ENCODE measurements around the gene MAPK11.
A peak's percentile ranks its signal among the peaks of the same experiment; 100 is the strongest.

The MAPK11 gene

DNA sequence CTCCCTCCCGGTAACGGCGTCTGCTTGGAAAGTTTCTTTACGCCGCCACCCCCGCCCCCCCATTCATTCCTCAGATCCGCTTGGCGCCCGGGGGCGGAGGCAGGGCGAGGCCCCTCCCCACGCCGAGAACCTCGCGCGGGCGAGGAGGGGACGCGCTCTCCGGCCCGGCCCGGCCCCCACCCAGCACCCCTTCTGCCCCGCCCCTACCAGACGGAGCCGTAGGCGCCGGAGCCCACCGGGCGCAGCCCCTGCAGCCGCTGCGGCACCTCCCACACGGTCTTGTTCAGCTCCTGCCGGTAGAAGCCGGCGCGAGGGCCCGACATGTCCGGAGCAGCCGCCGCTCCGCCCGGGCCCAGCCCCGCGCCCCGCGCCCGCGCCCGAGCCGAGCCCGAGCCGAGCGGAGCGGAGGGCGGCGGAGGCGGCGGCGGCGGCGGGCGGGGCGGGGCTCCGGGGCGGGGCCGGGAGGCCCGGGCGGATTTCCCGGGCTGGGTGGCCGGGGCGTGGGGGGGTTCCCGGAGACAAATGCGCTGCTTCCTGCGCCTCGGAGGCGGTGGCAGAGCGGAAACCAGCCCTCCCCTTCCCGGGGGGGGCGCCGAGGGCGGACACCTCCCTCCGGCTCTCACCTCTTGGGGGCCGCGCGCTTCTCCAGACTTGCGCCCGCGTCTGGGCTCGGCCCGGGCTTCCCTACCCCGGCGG is at the start of gene MAPK11:
Gene MAPK11, minus strand, starts transcription at position 411 of the 696 bp plus-strand sequence. Its CDS starts 88 bp downstream, at position 323.
- peak; percentile 42 to 78 (median 62) for DNase-seq

DNA sequence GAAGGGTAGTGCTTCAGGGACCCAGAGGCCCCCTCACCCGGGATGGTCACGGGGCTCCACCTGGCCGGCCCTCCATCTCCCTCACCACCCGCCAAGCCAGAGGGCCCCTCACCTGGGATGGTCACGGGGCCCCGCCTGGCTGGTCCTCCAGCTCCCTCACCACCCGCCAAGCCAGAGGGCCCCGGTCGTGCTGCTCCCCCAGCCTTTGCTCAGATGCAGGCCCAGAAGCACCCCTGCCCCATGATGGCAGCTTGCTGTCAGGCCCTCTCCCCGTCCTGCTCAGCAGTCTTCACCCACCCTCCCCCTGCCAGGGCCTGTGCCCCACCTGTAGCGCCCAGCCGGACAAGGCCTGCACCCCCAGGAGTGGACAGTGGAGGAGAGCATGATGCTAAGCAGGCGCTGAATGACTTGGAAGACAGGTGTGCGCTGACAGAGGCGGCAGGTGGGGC is 49.3 kb upstream of the MAPK11 start:
- no peak for DNase-seq

DNA sequence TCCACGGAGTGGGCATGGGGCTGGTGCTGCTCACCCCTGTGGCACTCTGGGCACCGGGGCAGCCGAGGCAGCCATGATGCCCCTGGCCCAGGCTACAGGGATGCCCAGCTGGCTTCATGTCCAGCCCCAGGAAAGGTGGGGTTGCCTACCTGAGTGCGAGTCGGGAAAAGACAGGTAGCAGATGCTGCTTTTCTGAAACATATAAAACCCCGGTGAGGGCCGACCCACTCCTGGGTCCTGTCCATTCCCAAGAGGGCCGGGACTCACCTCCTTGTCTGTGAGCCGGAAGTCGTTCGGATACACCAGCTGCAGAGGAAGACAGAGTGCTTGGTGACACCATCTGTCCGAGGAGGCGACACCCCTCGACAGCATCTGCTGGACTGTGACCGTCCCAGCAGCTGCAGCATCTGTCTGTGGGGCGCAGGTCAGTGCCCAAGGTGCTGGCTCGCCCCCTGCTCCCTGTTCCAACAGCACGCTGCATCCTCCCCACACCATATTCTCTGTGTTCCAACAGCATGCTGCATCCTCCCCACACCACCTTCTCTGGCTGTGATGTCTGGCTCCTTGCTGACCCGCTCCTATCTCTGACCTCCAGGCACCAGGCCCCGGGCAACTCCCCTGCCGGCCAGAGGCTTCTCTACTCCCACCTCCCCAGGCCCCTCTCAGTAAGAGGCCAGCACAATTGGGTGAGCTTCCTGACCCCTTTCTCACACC is 48.7 kb upstream of the MAPK11 start:
- DNase-seq: no peak

DNA sequence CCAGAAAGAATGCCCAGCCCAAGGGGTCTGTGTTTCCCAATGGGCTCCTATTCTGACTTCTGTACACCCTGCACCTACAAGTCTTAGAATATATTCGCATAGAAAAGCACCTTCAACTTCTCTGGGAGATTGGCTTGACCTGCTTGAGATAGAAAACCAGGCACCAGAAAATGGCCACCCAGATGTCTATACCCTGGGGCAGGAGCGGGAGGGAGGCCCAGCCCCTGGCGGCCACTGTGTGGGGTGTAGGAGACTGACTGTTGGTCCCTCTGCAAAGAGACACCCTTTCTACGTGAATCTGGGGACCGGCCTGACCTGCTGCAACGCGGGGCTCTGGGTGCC is 48.1 kb upstream of the MAPK11 start:
- no peak for DNase-seq

DNA sequence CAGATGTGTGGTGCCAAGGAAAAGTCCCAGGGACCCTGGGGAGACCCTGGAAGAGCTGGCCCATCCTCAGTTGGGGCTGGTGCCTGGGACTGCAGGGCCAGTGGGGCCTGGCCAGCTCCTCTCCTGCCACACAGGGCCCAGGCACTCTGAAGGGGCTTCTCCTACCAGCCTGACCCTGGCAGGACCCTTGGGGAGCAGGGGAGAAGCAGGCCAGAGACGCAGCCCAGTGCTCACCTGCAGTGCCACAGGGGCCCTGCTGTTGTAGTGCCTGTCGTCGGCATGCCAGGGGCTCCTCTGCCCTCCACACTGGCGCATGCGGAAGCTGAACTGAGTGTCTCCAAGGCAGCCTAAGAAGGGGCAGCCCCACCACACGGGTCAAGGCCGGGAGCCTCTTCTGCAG is 47.5 kb upstream of the MAPK11 start:
- DNase-seq: no peak

DNA sequence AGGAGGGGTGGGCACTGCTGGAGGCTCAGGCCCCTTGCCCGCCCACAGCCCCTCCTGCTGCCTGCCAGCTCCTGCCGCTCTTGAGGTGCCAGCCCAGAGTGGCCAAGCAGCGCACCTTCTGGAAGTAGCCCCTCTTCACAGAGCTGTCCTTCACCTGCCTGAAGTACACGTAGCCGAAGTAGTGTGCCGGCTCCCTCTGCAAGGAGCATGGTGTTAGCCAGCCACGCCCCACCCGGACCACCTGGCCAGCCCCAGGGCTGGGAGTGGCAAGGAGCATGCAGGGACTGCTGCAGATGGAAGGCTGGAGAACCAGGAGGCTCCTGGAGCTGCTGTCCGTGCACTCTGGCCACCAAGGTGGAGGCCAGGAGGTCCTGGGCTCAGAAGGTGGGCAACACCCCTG is 47.0 kb upstream of the MAPK11 start:
- no peak for DNase-seq

DNA sequence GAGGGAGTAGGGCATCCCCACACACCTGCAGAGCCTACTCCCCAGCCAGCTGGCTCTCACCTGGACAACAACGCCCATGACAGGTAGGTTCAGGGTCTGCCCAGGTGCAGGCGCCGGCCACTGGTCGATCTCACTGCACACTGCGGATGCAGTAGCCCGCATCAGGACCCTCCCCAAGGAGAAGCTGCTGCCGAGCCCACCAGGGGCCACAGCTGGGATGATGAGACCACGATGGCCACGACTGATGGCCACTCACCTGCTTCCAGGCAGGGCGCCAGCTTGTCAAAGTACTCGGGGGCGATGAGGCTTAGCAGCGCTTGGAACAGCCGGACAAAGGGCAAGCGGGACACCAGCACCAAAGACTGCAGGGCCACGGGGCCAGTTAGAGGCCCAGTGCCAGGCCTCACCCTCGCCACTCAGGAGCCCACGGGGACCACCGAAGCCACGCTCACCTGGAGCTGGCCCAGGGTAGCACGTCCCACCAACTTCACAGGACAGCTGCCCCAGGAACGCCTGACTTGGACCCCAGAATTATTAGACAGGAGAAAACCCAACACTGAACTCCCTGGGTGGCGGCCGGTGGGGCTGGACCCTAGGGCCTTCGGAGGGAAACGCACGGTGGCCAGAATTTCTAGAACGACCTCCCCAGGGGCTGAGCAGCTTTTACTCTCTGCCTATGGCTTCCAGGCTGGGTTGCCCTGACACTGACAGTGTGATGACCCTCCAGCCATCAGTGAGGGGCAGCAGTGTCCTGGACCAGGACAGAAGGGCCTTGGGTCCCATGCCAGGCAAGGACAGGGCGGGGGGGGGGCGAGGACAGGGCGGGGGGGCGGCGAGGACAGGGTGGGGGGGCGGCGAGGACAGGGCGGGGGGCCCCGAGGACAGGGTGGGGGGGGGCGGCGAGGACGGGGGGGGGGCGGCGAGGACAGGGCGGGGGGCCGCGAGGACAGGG is 46.2 kb upstream of the MAPK11 start:
- DNase-seq: no peak

DNA sequence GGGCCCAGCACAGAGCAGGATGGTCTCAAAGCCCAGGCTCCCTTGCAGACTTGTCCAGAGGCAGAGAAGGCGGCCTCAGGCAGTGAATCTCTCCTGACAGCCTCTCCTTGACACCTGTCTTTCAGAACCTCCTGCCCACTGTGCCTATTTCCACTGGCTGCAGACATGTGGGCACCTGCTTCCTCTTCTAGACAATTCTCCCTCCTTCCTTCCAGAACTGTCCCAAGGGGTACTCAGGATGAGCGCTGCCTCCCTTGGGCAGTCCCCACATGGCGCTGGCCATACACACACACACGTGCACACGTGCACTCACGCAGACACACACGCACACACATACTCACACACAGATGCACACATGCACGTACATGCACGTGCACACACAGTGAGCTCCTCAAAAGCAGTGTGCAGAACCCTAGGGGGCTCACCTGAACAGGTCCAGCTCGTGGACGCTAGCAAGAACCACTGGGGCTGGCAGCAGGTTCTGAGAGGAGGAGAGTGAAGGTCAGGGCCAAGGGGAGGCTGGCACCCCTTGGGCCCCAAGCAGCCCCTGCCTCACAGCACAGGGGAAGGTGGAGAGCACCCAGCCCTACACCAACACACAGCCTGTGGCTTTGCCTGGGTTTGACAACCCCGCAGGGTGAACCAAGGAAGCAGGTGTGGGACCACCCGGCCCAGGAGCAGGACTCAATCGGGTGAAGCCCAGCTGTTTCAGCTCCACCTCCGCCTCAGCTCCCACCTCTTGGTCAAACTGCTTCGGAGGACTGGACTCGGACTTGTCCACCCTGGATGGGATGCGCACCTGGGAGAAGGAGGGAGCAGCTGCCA is 45.3 kb upstream of the MAPK11 start:
- no peak for DNase-seq

DNA sequence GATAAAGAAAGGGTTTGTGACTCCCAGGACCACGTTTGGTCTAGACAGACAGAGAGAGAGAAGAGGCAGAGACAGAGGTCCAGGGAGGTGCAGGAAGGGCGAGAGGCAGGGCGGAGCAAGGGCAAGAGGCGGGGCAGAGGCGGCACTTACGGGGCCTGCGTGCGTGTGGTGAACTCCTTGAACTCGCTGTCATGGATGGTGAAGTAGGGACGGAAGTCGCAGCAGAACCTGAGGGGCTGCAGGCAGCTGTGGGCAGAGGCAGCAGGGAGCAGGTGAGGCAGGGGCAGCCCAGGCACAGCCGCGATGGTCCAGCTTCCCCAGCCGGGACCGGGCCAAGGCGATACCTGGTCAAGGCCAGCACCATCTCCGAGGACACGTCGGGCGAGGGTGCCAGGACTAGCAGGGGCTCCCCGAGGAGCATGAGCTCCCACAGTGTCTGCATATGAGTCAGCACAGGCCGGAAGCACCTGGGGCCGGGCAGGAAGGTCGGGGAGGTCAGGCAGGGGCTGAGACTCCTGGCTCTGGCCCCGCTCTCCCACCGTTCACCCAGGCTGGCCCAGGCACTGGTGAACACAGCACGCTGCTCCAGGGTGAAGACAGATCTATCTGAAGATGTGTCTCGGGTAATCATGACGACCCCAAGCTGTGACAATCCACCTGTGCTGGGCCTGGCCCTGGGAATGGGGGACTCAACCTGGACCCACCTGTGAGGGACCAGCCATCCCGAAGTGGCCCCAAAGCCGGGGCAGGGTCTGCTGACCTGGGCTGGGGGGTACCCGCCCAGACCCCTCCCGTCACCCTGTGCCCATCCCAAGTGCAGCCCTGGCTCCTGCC is 44.5 kb upstream of the MAPK11 start:
- DNase-seq: peak; percentile 20 to 61 (median 50)

DNA sequence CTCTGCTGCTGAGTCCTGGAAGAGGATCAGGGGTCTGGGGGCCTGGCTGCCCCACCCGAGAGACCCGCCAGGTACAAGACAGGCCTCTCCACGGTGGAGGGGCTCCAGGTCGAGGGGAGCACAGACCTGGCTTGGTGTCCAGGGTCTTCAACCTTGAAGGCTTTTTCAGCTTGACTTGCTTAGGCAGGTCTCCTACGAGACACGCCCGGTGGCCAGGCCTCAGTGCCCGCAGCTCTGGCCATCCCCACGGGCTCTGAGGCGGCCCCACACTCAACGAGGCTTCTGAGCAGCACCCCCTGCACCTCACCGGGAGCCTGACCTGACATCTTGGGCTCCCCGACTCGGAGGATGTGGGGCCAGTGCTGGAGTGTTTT is 43.9 kb upstream of the MAPK11 start:
- no peak for DNase-seq

DNA sequence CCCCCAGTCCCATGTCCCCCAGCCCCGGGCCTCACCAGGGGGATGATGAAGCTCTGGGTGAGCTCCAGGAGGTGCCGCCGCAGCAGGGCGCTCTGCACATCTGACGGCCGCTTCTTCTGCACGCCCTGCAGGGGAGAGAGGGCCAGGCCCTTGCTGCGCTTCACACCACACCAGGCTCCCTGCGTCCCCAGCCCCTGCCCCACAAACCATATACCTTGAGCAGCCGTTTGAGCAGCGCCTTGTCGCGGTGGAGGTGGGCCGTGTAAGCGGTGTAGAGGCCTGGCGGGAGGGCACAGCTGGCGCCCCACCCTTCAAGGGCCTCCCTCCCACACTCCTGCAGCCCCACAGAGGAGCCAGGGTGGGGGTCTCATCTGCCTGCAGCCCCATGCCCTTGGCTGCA is 43.4 kb upstream of the MAPK11 start:
- DNase-seq: no peak

DNA sequence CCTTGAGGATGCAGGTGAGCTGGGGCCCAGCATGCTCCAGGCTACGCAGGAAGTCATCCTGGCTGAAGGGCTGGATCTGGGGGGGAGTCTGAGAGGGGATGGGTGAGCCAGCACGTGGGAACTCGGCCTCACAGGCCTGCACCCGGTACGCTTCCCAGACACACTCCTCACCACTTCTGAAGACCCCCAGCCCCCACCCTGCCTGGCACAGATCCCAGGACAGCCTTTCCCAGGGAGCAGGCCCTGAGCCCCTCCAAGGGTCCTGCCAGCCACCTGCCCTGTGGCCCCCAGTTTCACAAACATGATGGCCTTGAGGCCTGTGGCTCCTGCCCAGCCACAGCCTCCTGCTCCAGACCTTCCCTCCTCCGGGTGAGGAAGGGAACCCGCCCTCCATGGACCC is 42.8 kb upstream of the MAPK11 start:
- DNase-seq: no peak

DNA sequence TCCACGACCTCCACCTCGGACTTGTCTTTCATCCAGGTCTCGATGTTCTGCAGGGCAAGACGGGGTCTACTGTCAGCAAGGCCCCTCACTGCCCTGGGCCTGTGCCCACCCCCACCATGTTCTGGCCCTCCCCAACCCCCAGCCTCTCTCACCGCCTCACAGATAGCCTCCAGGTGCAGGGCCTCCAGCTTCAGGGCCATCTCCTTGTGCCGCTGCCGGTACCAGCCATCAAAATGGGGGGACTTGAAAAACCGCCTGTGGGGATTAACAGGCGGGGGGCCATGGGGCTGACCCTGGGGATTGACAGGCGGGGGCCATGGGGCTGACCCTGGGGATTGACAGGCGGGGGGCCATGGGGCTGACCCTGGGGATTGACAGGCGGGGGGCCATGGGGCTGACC is 42.2 kb upstream of the MAPK11 start:
- DNase-seq: no peak

DNA sequence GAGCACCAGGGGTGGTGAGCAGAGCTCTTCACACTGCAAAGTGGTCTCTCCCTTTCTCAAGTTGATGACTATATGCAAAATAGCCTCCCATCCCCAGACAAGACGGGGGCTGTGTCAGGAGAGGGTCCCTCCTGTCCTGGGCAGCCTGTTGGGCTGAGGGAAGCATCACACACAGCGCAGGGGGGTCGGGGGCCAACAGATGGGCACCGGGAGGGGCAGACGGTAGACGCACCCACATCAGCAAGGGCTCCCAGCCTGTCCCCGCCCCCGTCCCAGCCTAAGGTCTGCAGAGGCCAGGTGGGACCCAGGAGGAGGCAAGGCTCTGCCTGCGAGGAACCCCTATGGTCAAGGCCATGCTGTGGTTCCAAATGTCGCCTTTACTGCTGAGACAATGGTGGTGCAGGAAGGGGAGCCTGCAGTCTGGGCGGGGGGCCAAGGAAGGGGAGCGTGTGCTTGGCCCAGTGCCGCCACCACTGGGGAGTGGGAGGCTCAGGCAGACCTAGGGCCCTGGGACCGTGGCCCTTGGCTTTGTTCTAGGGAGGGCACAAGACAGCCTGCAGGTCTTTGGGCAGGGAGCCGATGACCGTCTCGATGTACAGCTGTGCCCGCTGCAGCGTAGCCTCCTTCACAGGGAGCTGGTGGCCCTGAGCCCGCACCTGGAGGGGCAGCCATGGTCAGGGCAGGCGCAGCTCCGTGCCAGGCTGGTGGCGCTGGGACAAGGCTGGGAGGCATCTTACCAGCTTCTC is 41.6 kb upstream of the MAPK11 start:
- no peak for DNase-seq

DNA sequence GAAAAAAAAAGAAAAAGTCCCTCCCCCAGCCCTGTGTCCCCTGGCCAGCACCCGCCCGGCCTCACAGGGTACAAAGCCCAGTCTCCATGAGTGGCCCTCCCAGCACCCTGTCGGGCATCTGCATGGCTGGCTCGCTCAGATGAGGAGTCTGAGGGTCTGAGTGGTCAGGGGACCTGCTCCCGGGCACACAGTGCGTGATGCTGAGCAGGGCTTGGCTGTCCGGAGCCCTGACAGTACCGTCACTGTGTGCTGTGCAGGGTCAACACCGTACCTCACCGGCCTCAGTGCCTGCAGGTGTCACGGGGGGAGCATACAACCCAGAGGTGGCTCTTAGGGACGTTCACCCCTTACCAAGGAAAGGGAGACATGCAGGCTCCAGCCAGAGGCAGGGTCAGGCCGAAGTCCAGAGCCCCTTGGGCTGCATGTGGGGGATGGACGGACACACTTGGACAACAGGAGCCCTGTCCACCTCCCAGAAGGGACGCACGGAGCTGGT is 40.8 kb upstream of the MAPK11 start:
- DNase-seq: no peak

DNA sequence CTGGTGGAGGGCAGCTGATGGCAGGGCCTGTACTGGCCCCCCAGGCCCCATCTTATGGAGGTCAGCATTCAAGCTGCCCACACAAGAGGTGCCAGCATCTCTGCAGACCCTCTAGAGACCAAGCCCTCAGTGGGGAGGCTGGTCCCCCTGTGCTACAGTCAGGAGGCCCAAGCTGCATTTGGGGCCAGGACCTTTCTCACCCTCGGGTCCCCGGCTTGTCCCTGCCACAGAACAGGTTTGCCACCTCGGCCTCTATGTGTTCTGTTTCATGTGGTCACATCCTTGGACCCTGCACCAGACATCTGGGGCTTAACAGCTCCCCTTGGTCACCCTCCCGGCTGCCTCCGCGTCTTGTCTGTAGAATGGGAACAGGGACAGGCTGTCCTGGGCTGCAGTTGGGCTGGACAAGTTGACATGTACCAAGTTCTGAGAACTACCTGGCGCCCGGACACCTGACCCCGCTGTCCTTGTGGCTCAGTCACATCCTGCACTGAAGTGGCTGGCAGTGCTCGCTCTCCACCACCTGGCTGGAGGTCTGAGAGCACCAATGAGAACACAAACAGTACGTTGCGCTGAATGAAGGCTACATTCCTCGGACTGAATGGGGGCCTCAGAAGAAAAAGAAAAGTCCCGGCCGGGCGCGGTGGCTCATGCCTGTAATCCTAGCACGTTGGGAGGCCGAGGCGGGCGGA is 40.0 kb upstream of the MAPK11 start:
- no peak for DNase-seq

DNA sequence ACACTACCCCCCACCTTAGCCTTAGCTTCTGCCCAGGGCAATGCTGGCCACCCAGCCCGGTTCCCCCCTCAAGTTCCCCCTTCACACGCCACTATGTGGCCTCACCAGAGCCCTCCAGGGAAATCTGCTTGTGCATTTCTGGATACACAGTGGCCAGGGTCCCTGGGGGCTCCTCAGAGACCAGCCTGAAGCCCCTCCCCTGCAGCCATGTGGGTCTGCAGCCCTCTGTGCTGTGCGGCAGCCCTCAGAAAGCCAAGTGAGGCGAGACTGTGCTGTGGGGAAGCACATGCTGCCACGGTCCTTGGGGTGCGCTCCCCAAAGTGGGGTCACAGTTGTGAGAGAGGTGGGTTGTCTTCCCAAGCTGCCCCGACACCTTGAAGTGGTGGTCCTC is 39.4 kb upstream of the MAPK11 start:
- no peak for DNase-seq

DNA sequence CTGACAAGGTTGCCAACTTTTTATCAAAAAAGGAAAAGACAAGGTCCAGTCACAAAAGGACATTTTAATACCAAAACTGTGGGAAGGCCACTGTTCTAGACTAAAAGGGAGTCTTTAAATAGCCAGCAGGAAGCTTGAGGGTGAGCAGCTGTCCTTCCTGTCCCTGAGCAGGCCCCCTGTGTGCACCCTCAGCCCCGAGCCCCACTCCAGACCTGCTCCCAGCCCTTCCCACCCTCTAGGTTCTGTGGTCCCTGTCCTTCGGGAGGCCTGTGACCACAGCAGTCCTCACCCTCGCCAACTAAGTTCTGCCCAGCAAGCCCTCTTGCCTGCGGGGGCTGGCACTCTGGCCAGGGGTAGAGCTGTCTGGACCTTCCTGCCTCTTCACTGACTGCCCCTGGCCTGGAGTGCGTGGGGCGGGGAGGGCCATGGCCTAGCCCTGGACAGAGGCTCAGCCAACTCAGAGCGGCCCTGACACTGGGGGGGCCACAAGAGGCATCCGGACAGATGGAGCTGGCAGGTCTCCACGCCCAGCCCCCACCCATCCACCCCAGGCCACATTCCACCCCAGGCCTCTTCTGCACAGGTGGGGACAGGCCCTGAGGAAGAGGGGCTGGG is 38.9 kb upstream of the MAPK11 start:
- no peak for DNase-seq

DNA sequence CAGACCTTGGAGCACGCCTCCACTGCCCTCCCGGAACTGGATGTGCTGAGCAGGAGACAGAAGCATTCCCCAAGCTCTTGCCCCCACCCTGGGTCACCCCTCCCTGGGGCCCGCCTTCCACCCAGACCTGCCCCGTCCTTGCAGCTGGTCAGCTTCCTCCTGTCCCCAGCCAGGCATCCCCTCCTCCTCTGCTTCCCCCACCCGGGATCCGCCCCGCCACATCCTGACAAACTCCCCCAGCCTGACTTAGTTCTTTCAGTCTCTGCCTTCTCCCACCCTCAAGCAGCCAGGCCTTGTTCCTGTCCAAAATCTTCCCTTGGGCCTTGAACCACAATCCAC is 38.4 kb upstream of the MAPK11 start:
- DNase-seq: no peak

Data from stimulated activated naive CD4-positive, alpha-beta T cell (primary cell).